ENCODE measurements around the gene PNLIP. TPM values are rescaled to one million over a fixed set of nuclear protein-coding genes. Genes with fewer than 3 reads are reported as not detected.
A peak's percentile ranks its signal among the peaks of the same experiment; 100 is the strongest.

PNLIP gene
- total RNA-seq, 2 donors from 2014 or later, result 0.89 TPM; not detected in 1

DNA sequence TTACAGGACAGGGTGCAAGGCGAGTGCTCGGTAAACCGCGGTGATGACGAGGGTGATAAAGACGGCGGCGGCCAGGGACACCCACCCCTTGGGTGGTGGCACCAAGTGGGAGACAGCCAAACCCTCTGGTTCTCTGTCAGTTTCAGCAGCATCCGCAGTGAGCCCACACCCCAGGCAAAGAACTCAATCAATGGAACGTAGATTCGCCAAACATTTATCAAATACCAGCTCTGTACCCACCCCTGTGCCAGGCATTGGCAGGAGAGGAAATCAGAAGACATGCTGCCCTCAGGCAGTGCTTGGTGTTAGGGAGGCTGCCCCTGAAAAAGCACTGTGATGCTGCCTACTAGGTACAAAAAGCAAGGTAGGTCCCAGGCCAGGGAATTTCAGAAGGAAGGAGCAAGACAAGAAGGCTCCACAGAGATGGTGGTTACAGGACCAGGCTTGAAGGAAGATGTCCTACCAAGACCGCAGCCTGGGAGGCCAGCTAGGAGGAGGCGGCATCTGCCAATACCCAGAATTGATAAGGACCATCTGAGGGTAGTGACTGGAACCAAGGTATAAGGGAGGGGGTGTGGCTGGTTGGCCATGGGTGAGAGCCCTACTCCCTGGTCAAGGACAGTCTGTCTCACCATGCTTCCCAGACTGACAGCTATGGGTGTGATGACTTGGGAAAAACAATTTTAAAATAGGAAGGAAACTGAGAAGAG lies 64.9 kb downstream of the PNLIP start:
- no peak for ATAC-seq
- no peak for DNase-seq
- intact Hi-C loops (cut with DNase I, micrococcal nuclease), result no loop called here

DNA sequence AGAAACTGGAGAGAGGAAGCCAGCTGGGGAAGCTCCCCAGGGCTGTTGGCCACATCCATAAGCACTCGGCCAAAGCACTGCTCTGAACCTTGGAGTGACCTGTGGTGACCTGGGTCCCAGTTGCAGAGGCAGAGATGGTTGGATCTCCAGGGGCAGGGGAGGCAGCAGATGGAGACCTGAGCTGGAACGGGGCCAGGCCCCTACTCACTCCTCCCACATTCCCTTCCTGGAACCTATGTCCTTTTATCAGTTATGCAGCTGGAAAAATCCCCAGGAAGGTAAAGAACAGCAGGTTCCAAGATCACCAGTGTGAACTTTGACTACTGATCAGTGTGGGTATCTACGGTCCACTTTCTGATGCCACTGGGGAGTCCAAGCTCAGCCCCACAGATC lies 65.4 kb downstream of the PNLIP start:
- ATAC-seq, result no peak
- DNase-seq, result no peak

DNA sequence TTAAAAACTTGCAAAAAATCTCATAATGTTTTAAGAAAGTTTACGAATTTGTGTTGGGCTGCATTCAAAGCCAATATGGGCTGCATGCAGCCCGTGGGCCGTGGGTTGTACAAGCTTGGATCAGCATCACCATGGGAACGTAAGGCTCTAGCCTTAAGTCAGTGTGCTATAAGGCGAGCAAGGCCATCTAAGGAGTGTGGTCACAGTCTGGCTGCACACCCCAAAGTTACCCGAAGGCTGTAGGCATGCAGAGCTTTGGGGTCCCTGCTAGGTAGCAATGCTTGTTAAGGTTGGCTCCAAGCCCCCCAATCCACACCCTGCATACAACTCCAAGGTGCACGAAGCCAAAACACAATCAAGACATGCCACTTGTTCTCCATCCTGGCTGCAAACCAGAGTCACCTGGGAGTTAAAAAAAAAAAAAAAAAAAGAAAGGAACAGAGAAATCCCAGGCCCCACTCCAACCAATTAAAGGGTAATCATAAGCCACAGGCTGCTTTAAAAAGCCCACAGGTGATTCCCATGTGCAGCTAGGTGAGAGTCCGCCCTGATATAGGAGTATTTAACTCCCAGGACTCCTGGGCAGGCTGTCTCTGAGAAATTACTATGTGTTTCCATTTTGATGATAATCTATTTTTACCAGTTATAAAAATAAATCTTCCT lies 66.5 kb downstream of the PNLIP start:
- no peak for DNase-seq
- ATAC-seq, result peak; percentile 29
- intact Hi-C loops (cut with DNase I, micrococcal nuclease), result no loop called here

More for the DNA sequence above, 65.4 kb downstream of the PNLIP start:
- intact Hi-C loops (cut with DNase I, micrococcal nuclease), result no loop called here

DNA sequence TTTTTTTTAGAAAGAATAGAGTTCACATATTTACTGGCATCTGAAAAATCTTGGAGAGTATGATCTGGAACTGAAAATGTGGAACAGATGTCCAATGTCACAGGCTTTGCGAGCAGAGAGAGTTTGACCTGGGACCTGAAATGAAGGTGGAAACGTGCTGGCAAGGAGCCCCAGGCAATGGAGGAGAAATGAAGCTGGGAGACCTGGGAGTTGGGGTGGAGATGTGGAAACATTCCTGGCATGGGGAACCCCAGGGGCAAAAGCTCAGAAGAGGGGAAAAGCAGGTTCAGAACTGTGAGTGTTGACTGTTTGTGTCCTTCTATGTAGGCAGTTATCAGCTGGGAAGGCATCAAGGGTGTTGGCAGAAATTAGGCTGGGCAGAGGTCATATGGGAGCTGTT lies 67.7 kb downstream of the PNLIP start:
- no peak for ATAC-seq
- intact Hi-C loops (cut with DNase I, micrococcal nuclease), result no loop called here
- no peak for DNase-seq

DNA sequence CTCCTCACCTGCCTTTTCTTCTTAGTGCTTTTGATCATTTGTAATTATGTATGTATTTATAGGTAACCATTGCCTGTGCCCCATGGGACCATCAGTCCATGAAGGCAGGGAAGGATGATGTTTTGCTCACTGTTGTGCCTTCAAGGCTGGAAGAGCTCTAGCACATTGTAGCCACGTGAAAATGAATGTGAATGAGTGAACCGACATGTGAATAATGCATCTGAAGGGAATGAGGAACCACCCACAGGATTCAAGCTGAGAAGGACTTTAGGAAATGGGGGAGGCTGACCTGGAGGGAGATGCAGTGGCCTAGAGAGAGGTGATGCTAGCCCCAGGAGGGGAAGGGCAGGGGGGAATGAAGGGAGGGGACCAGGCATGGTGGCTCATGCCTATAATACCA lies 69.1 kb downstream of the PNLIP start:
- intact Hi-C loops (cut with DNase I, micrococcal nuclease), result no loop called here
- DNase-seq (no peak), ATAC-seq (no peak)

DNA sequence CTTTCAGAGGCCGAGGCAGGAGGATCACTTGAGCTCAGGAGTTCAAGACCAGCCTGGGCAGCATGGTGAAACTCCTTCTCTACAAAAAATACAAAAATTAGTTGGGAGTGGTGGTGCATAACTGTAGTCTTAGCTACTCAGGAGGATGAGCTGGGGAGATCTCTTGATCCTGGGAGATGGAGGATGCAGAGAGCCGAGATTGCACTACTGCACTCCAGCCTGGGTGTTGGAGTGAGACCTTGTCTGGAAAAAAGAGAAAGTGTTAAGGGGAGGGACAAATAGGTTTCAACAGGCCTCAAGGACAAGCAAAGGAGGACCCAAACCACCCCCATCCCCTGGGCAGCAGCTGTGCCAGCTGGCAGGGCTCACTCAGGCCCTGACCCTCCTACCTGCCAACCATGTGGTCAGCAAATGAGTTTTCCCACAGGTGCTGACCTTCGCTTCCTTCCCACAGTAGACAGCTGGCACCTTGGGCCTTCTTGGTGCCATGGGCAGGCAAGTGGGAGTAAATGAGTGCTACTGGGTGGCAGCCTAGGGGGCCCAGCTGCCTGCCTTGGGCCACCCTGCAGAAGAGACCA lies 69.6 kb downstream of the PNLIP start:
- intact Hi-C loops (cut with DNase I, micrococcal nuclease), result no loop called here
- no peak for DNase-seq
- ATAC-seq, result no peak

Other genes with a start within 250 kb of the PNLIP start
- not detected for gene CCDC172, start 221.5 kb upstream of the PNLIP start, total RNA-seq
- gene PNLIPRP3, start 118.1 kb upstream of the PNLIP start, total RNA-seq, result under 1 TPM in 1 of 2 donors, not detected in 1; 0.14 TPM
- under 1 TPM; 0.50 to 0.82 TPM for gene PNLIPRP1, start 45.0 kb downstream of the PNLIP start, total RNA-seq
- gene PNLIPRP2, start 75.0 kb downstream of the PNLIP start, total RNA-seq, result 10 to 100 TPM; 10.3 to 10.7 TPM
- gene HSPA12A, start 196.6 kb downstream of the PNLIP start, total RNA-seq, result 1 to 10 TPM; 6.6 to 7.2 TPM

Data from left colon (tissue), 2 donors.